Ectodermal cell (in vitro differentiated cells): ENCODE measurements around the gene CBLL2. TPM values are rescaled to one million over a fixed set of nuclear protein-coding genes. Genes with fewer than 3 reads are reported as not detected.

Experiments used
- H3K27ac ChIP-seq: 2 replicates; pipeline ENCODE4 v1.7.0; 2013; ENCODE audit warnings: mild to moderate bottlenecking, low read depth, low read length; ENCODE audit not compliant: insufficient read depth, poor library complexity, severe bottlenecking
- H3K27me3 ChIP-seq: 2 replicates; pipeline ENCODE4 v1.7.0; 2013; ENCODE audit warnings: mild to moderate bottlenecking, low read length; ENCODE audit not compliant: insufficient read depth, control insufficient read depth, poor library complexity, severe bottlenecking
- H3K36me3 ChIP-seq: one replicate; pipeline ENCODE4 v1.7.0; 2013; ENCODE audit warnings: low read length; ENCODE audit not compliant: control insufficient read depth, insufficient read depth
- H3K4me1 ChIP-seq: one replicate; pipeline ENCODE4 v1.7.0; 2013; ENCODE audit warnings: low read length; ENCODE audit not compliant: control insufficient read depth, insufficient read depth
- H3K4me3 ChIP-seq: 2 replicates; pipeline ENCODE4 v1.7.0; 2013; ENCODE audit warnings: low read depth, low read length, control low read depth; ENCODE audit not compliant: insufficient read depth
- H3K9me3 ChIP-seq: 2 replicates; pipeline ENCODE4 v1.7.0; 2013; ENCODE audit warnings: mild to moderate bottlenecking, low read length, moderate library complexity; ENCODE audit not compliant: control insufficient read depth
- WGBS, 2 experiments: methylation state at CpG; one replicate each; pipeline ENCODE4 v1.1.7; 2013; ENCODE audit warnings: missing lambda C conversion rate in 2 of 2; 5-methylcytosine and 5-hydroxymethylcytosine counted together
- polyA plus RNA-seq, 4 experiments: library from polyadenylated mRNA; stranded (reverse); fragments of 50-300 nt; gene quantifications; one replicate each; pipeline ENCODE4 v1.2.3, GENCODE V29; 2013

The CBLL2 gene
- polyA plus RNA-seq (2013, experiment 1 of 4), result not detected
- not detected for polyA plus RNA-seq (2013, experiment 2 of 4)
- polyA plus RNA-seq (2013, experiment 3 of 4), result not detected
- polyA plus RNA-seq (2013, experiment 4 of 4), result not detected

- H3K27me3 ChIP-seq, result no peaks in the 10 kb centered on the region
- H3K4me1 ChIP-seq, result no peaks in the 10 kb centered on the region
- H3K27ac ChIP-seq, result no peak within 1 kb of the TSS
- no peaks in the 10 kb centered on the region for H3K36me3 ChIP-seq
- 95 to 96% methylated on average over 13 of the region's 13 CpGs for WGBS, 2 experiments
- no peaks in the 10 kb centered on the region for H3K9me3 ChIP-seq
- no peak within 1 kb of the TSS for H3K4me3 ChIP-seq
These were observed at the start of gene CBLL2 for GRCh38 chrX:22272613-22273012. Gene CBLL2, plus strand, starts transcription at chrX:22272913. Its CDS starts 79 bp downstream, at chrX:22272992.

- Histone ChIP-seq H3K27ac (no peak overlapping the region), H3K27me3 (no peaks in the 10 kb centered on the region), H3K4me1 (no peaks in the 10 kb centered on the region), H3K9me3 (no peaks in the 10 kb centered on the region), H3K36me3 (no peaks in the 10 kb centered on the region), H3K4me3 (no peak overlapping the region)
- WGBS, 2 experiments, result 80 to 82% methylated on average over 5 to 6 of the region's 6 CpGs
These were observed 38.3 kb upstream of the CBLL2 start for GRCh38 chrX:22234380-22234779.

GRCh38 chrX:22237479-22237878 is 35.2 kb upstream of the CBLL2 start:
- no peak overlapping the region for H3K4me3 ChIP-seq
- 87 to 97% methylated on average over 2 of the region's 2 CpGs for WGBS, 2 experiments
- H3K27me3 ChIP-seq, result no peaks in the 10 kb centered on the region

GRCh38 chrX:22246620-22247019 is 26.1 kb upstream of the CBLL2 start:
- H3K27me3 ChIP-seq, result no peaks in the 10 kb centered on the region

More at GRCh38 chrX:22237479-22237878, 35.2 kb upstream of the CBLL2 start:
- no peaks in the 10 kb centered on the region for H3K9me3 ChIP-seq
- no peaks in the 10 kb centered on the region for H3K36me3 ChIP-seq
- no peak overlapping the region for H3K27ac ChIP-seq
- H3K4me1 ChIP-seq, result no peaks in the 10 kb centered on the region

GRCh38 chrX:22247169-22247568 is 25.5 kb upstream of the CBLL2 start:
- Histone ChIP-seq H3K4me3 (no peak overlapping the region), H3K27me3 (no peaks in the 10 kb centered on the region), H3K27ac (no peak overlapping the region), H3K36me3 (no peaks in the 10 kb centered on the region), H3K9me3 (no peaks in the 10 kb centered on the region), H3K4me1 (no peaks in the 10 kb centered on the region)
- no CpG with 5 or more reads among the region's 1 CpG for WGBS, 2 experiments

More at GRCh38 chrX:22246620-22247019, 26.1 kb upstream of the CBLL2 start:
- no peaks in the 10 kb centered on the region for H3K36me3 ChIP-seq
- no peaks in the 10 kb centered on the region for H3K4me1 ChIP-seq
- H3K4me3 ChIP-seq, result no peak overlapping the region
- WGBS, 2 experiments, result 81 to 86% methylated on average over 2 of the region's 2 CpGs
- H3K27ac ChIP-seq, result no peak overlapping the region
- H3K9me3 ChIP-seq, result no peaks in the 10 kb centered on the region

- no peaks in the 10 kb centered on the region for H3K36me3 ChIP-seq
- H3K27me3 ChIP-seq, result no peaks in the 10 kb centered on the region
- 90 to 94% methylated on average over 2 to 3 of the region's 3 CpGs for WGBS, 2 experiments
- no peaks in the 10 kb centered on the region for H3K9me3 ChIP-seq
- no peaks in the 10 kb centered on the region for H3K4me1 ChIP-seq
- H3K27ac ChIP-seq, result no peak overlapping the region
- H3K4me3 ChIP-seq, result no peak overlapping the region
These were observed 24.3 kb upstream of the CBLL2 start for GRCh38 chrX:22248401-22248800.

- Histone ChIP-seq H3K27me3 (no peaks in the 10 kb centered on the region), H3K4me1 (no peaks in the 10 kb centered on the region), H3K36me3 (no peaks in the 10 kb centered on the region), H3K27ac (no peak overlapping the region), H3K4me3 (no peak overlapping the region), H3K9me3 (no peaks in the 10 kb centered on the region)
- 86 to 89% methylated on average over 1 to 2 of the region's 2 CpGs for WGBS, 2 experiments
These were observed 23.3 kb upstream of the CBLL2 start for GRCh38 chrX:22249371-22249770.

GRCh38 chrX:22268706-22269105 is 4.0 kb upstream of the CBLL2 start:
- H3K4me3 ChIP-seq, result no peak overlapping the region
- H3K27me3 ChIP-seq, result no peaks in the 10 kb centered on the region
- 86 to 87% methylated on average over 5 of the region's 6 CpGs for WGBS, 2 experiments
- no peak overlapping the region for H3K27ac ChIP-seq
- no peaks in the 10 kb centered on the region for H3K36me3 ChIP-seq
- H3K4me1 ChIP-seq, result no peaks in the 10 kb centered on the region
- no peaks in the 10 kb centered on the region for H3K9me3 ChIP-seq

GRCh38 chrX:22273714-22274317 is 1.1 kb downstream of the CBLL2 start:
- no peaks in the 10 kb centered on the region for H3K4me1 ChIP-seq
- no peak overlapping the region for H3K4me3 ChIP-seq
- no peak overlapping the region for H3K27ac ChIP-seq
- H3K27me3 ChIP-seq, result no peaks in the 10 kb centered on the region
- H3K9me3 ChIP-seq, result no peaks in the 10 kb centered on the region
- H3K36me3 ChIP-seq, result no peaks in the 10 kb centered on the region
- WGBS, 2 experiments, result 94 to 97% methylated on average over 8 to 14 of the region's 15 CpGs

GRCh38 chrX:22276781-22277180 is 4.1 kb downstream of the CBLL2 start:
- Histone ChIP-seq H3K27me3 (no peaks in the 10 kb centered on the region), H3K4me3 (no peak overlapping the region)

More at GRCh38 chrX:22276781-22277180, 4.1 kb downstream of the CBLL2 start:
- no peak overlapping the region for H3K27ac ChIP-seq
- WGBS, 2 experiments, result 94 to 95% methylated on average over 6 of the region's 6 CpGs
- no peaks in the 10 kb centered on the region for H3K9me3 ChIP-seq
- no peaks in the 10 kb centered on the region for H3K4me1 ChIP-seq
- H3K36me3 ChIP-seq, result no peaks in the 10 kb centered on the region
